ENCODE data around the gene UPF1. TPM values are rescaled to one million over a fixed set of nuclear protein-coding genes. Genes with fewer than 3 reads are reported as not detected.

Gene UPF1
- total RNA-seq, 1 donor: 36.6 TPM

DNA sequence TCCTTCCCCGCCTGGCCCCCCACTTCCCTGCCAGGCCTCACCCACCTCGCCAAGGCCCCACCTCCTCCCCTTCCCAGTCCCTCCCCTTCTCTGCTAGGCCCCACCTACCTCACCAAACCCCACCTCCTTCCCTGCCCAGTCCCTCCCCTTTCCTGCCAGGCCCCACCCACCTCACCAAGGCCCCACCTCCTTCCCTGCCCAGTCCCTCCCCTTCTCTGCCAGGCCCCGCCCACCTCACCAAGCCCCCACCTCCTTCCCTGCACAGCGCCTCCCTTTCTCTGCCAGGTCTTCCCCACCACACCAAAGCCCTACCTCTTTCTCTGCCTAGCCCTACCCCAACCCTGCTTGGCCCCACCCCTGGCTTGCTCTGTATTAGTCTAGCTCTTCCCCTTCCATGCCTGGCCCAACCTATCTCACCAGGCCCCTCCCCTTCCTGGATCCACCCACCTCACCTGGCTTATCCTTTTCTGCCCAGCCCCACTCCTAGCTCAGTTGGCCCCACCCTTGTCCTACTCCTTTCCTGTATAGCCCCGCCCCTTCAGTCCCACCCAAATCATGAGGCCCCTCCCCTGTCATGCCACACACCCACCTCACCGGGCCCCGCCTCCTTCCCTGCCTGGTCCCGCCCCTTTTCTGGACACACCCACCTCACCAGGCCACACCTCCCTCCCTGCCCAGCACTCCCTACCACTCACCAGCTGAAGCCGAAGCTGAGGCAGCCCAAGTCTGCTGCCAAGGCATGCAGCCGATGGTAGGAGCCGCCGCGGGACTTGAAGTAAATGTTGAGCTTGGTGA, 48.0 kb downstream of the UPF1 start:
- H3K4me3 ChIP-seq (ENCODE audit: insufficient read depth, low read length): no peak overlapping the region
- no peak for DNase-seq (ENCODE audit: insufficient read length, low spot score, missing footprints)
- H3K9me3 ChIP-seq (ENCODE audit: low read depth, low read length): no peaks in the 10 kb centered on the region
- no peaks in the 10 kb centered on the region for H3K79me2 ChIP-seq (ENCODE audit: insufficient read depth, low read length)
- no peak overlapping the region for H2AFZ ChIP-seq (ENCODE audit: low read length)
- no peaks in the 10 kb centered on the region for H3K4me1 ChIP-seq (ENCODE audit: insufficient read depth, low read length)
- H3K36me3 ChIP-seq (ENCODE audit: insufficient read depth, low read length): no peaks in the 10 kb centered on the region
- no peak overlapping the region for H3K4me2 ChIP-seq (ENCODE audit: insufficient read depth, low read length)
- TF ChIP-seq, protein P1, sequence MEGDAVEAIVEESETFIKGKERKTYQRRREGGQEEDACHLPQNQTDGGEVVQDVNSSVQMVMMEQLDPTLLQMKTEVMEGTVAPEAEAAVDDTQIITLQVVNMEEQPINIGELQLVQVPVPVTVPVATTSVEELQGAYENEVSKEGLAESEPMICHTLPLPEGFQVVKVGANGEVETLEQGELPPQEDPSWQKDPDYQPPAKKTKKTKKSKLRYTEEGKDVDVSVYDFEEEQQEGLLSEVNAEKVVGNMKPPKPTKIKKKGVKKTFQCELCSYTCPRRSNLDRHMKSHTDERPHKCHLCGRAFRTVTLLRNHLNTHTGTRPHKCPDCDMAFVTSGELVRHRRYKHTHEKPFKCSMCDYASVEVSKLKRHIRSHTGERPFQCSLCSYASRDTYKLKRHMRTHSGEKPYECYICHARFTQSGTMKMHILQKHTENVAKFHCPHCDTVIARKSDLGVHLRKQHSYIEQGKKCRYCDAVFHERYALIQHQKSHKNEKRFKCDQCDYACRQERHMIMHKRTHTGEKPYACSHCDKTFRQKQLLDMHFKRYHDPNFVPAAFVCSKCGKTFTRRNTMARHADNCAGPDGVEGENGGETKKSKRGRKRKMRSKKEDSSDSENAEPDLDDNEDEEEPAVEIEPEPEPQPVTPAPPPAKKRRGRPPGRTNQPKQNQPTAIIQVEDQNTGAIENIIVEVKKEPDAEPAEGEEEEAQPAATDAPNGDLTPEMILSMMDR (IDR thresholded peaks at IDR 0.05; ENCODE audit: extremely low read depth, low read depth, low read length): no peak
- H3K27ac ChIP-seq (ENCODE audit: low read depth, low read length): no peak overlapping the region
- H4K20me1 ChIP-seq (ENCODE audit: insufficient read depth, low read length): peaks cover 2% of the 10 kb centered on the region
- H3K27me3 ChIP-seq (ENCODE audit: insufficient read depth, low read length): no peaks in the 10 kb centered on the region

DNA sequence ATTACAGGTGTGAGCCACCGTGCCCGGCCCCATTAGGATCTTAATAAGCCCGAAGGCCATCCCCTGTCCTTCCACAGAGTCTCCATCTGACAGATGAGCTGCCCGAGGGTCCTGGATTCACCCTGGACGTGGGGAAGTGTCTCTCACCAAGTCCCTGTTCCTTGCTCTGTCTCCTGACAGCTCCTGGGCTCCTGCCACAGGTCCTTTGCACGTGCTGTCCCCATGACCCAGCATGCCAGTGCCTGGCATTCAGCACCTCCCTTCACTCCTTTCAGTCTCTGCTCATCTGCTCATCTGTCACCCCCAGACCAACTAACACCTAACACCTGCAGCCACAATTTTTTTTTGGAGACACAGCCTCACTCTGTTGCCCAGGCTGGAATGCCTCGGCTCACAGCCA, 49.7 kb downstream of the UPF1 start:
- no peaks in the 10 kb centered on the region for H3K4me1 ChIP-seq (ENCODE audit: insufficient read depth, low read length)
- DNase-seq (ENCODE audit: insufficient read length, low spot score, missing footprints): no peak
- no peaks in the 10 kb centered on the region for H3K9me3 ChIP-seq (ENCODE audit: low read depth, low read length)
- no peaks in the 10 kb centered on the region for H3K36me3 ChIP-seq (ENCODE audit: insufficient read depth, low read length)
- TF ChIP-seq, protein P1 (IDR thresholded peaks at IDR 0.05; ENCODE audit: extremely low read depth, low read depth, low read length): no peak
- no peak overlapping the region for H3K4me2 ChIP-seq (ENCODE audit: insufficient read depth, low read length)
- no peaks in the 10 kb centered on the region for H3K79me2 ChIP-seq (ENCODE audit: insufficient read depth, low read length)
- no peak overlapping the region for H3K27ac ChIP-seq (ENCODE audit: low read depth, low read length)
- no peaks in the 10 kb centered on the region for H3K27me3 ChIP-seq (ENCODE audit: insufficient read depth, low read length)
- no peak overlapping the region for H3K4me3 ChIP-seq (ENCODE audit: insufficient read depth, low read length)
- H2AFZ ChIP-seq (ENCODE audit: low read length): no peak overlapping the region
- no peaks in the 10 kb centered on the region for H4K20me1 ChIP-seq (ENCODE audit: insufficient read depth, low read length)

DNA sequence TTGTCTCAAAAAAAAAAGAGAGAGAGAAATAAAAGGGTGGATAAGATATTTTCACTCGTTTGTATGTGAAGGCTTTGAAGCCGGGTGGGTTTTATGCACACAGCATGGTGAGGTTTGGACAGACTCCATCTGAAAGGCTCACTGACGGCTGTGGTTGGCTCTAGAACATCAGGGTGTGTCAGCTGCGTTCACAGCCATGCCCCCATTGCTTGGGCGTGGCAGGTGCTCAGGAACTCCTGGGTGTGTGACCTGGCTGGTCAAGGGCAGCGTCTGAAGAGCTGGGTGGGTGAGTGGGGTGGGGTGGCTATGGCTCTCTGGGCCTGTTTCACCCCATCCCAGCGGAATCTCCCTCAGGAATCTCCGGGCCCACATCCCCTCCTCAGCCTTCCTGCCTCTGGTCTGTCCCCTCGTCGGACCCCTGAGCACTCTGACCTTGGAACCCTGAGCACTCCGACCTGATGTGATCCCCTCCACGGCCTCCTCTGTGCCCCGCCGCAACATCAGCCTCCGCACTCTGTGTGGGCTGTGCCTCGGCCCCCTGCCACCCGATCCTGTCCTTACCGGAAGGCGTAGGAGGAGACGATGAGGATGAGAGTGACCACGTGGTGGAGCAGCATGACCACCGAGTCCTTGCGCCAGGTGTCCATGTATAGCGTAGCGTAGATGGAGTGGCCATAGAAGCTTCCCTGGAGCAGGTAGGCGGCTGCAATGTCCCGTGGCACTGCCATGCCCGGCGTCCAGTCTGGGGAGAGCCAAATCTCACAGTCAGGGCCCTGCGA, 52.0 kb downstream of the UPF1 start:
- TF ChIP-seq, protein P1 (IDR thresholded peaks at IDR 0.05; ENCODE audit: extremely low read depth, low read depth, low read length): no peak
- Histone ChIP-seq H3K79me2 (ENCODE audit: insufficient read depth, low read length) (no peaks in the 10 kb centered on the region), H2AFZ (ENCODE audit: low read length) (no peak overlapping the region), H4K20me1 (ENCODE audit: insufficient read depth, low read length) (no peaks in the 10 kb centered on the region), H3K4me3 (ENCODE audit: insufficient read depth, low read length) (no peak overlapping the region), H3K36me3 (ENCODE audit: insufficient read depth, low read length) (no peaks in the 10 kb centered on the region), H3K4me2 (ENCODE audit: insufficient read depth, low read length) (no peak overlapping the region), H3K27me3 (ENCODE audit: insufficient read depth, low read length) (no peaks in the 10 kb centered on the region), H3K9me3 (ENCODE audit: low read depth, low read length) (no peaks in the 10 kb centered on the region), H3K27ac (ENCODE audit: low read depth, low read length) (no peak overlapping the region), H3K4me1 (ENCODE audit: insufficient read depth, low read length) (no peaks in the 10 kb centered on the region)
- DNase-seq (ENCODE audit: insufficient read length, low spot score, missing footprints): no peak

DNA sequence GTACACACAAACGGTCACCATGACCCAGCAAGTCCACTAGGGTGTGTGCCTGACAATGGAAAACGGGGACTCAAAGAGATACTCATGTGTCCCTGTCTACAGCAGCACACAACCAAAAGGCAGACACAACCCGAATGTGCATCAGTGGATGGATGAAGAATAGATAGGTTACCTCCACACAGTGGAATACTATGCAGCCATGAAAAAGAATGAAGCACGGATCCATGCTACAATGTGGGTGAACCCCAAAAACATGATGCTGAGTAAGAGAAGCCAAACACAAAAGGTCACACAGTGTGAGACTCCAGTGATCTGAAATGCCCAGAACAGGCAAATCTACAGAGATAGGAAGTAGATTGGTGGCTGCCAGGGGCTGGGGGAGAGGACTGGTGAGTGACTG, 55.2 kb downstream of the UPF1 start:
- H3K4me1 ChIP-seq (ENCODE audit: insufficient read depth, low read length): no peaks in the 10 kb centered on the region

More for the DNA sequence above, 55.2 kb downstream of the UPF1 start:
- Histone ChIP-seq H3K4me2 (ENCODE audit: insufficient read depth, low read length) (no peak overlapping the region), H3K27ac (ENCODE audit: low read depth, low read length) (no peak overlapping the region), H3K9me3 (ENCODE audit: low read depth, low read length) (no peaks in the 10 kb centered on the region), H3K79me2 (ENCODE audit: insufficient read depth, low read length) (no peaks in the 10 kb centered on the region), H3K27me3 (ENCODE audit: insufficient read depth, low read length) (no peaks in the 10 kb centered on the region), H2AFZ (ENCODE audit: low read length) (no peak overlapping the region), H4K20me1 (ENCODE audit: insufficient read depth, low read length) (no peaks in the 10 kb centered on the region), H3K36me3 (ENCODE audit: insufficient read depth, low read length) (no peaks in the 10 kb centered on the region), H3K4me3 (ENCODE audit: insufficient read depth, low read length) (no peak overlapping the region)
- no peak for DNase-seq (ENCODE audit: insufficient read length, low spot score, missing footprints)
- TF ChIP-seq, protein P1 (IDR thresholded peaks at IDR 0.05; ENCODE audit: extremely low read depth, low read depth, low read length): no peak

All from osteoblast (primary cell).